ENCODE measurements around the gene FEZ2.

FEZ2 gene

GRCh38 chr2:36561237-36561944, 36.6 kb downstream of the FEZ2 start:
- Histone ChIP-seq H3K27ac (ENCODE audit: low read depth, low read length) (peak overlapping the region; percentile 73), H3K9me3 (ENCODE audit: insufficient read depth, low read depth, low read length) (no peaks in the 10 kb centered on the region), H3K4me1 (ENCODE audit: insufficient read depth, low read length) (peaks cover 57% of the 10 kb centered on the region), H3K4me3 (ENCODE audit: low read length) (no peak overlapping the region), H3K9ac (ENCODE audit: low read depth, low read length) (peak overlapping the region; percentile 9; the same call in 1 of the 2 replicates), H3K27me3 (ENCODE audit: insufficient read depth, low read length) (no peaks in the 10 kb centered on the region), H3K36me3 (ENCODE audit: insufficient read depth, low read length) (peaks cover 15% of the 10 kb centered on the region)
- 67% methylated on average over 7 of the region's 8 CpGs for WGBS

- Histone ChIP-seq H3K27ac (ENCODE audit: low read depth, low read length) (peak overlapping the region; percentile 73), H3K4me1 (ENCODE audit: insufficient read depth, low read length) (peaks cover 57% of the 10 kb centered on the region)
- WGBS = 96% methylated on average over 5 of the region's 5 CpGs
These were observed 37.2 kb downstream of the FEZ2 start for GRCh38 chr2:36560726-36561125.

GRCh38 chr2:36559221-36559942, 38.6 kb downstream of the FEZ2 start:
- no peaks in the 10 kb centered on the region for H3K9me3 ChIP-seq (ENCODE audit: insufficient read depth, low read depth, low read length)
- peaks cover 53% of the 10 kb centered on the region for H3K4me1 ChIP-seq (ENCODE audit: insufficient read depth, low read length)
- peaks cover 31% of the 10 kb centered on the region for H3K36me3 ChIP-seq (ENCODE audit: insufficient read depth, low read length)
- H3K27ac ChIP-seq (ENCODE audit: low read depth, low read length) = peak overlapping the region; percentile 6; the same call in 1 of the 2 replicates
- WGBS = 78% methylated on average over 11 of the region's 11 CpGs
- no peak overlapping the region for H3K4me3 ChIP-seq (ENCODE audit: low read length)
- H3K9ac ChIP-seq (ENCODE audit: low read depth, low read length) = no peak overlapping the region
- no peaks in the 10 kb centered on the region for H3K27me3 ChIP-seq (ENCODE audit: insufficient read depth, low read length)

More at GRCh38 chr2:36560726-36561125, 37.2 kb downstream of the FEZ2 start:
- H3K9ac ChIP-seq (ENCODE audit: low read depth, low read length) = no peak overlapping the region; the same call in 1 of the 2 replicates
- H3K27me3 ChIP-seq (ENCODE audit: insufficient read depth, low read length) = no peaks in the 10 kb centered on the region
- no peak overlapping the region for H3K4me3 ChIP-seq (ENCODE audit: low read length)
- no peaks in the 10 kb centered on the region for H3K9me3 ChIP-seq (ENCODE audit: insufficient read depth, low read depth, low read length)
- H3K36me3 ChIP-seq (ENCODE audit: insufficient read depth, low read length) = peaks cover 18% of the 10 kb centered on the region

- Histone ChIP-seq H3K9ac (ENCODE audit: low read depth, low read length) (no peak overlapping the region), H3K4me3 (ENCODE audit: low read length) (no peak overlapping the region), H3K9me3 (ENCODE audit: insufficient read depth, low read depth, low read length) (no peaks in the 10 kb centered on the region), H3K27ac (ENCODE audit: low read depth, low read length) (no peak overlapping the region), H3K4me1 (ENCODE audit: insufficient read depth, low read length) (peaks cover 29% of the 10 kb centered on the region), H3K27me3 (ENCODE audit: insufficient read depth, low read length) (no peaks in the 10 kb centered on the region), H3K36me3 (ENCODE audit: insufficient read depth, low read length) (peaks cover 53% of the 10 kb centered on the region)
- WGBS = 90% methylated on average over 1 of the region's 1 CpG
These were observed 41.1 kb downstream of the FEZ2 start for GRCh38 chr2:36556842-36557241.

- Histone ChIP-seq H3K4me1 (ENCODE audit: insufficient read depth, low read length) (peaks cover 19% of the 10 kb centered on the region), H3K36me3 (ENCODE audit: insufficient read depth, low read length) (peaks cover 62% of the 10 kb centered on the region), H3K27ac (ENCODE audit: low read depth, low read length) (no peak overlapping the region), H3K27me3 (ENCODE audit: insufficient read depth, low read length) (no peaks in the 10 kb centered on the region), H3K4me3 (ENCODE audit: low read length) (no peak overlapping the region), H3K9me3 (ENCODE audit: insufficient read depth, low read depth, low read length) (no peaks in the 10 kb centered on the region), H3K9ac (ENCODE audit: low read depth, low read length) (no peak overlapping the region)
- WGBS = 98% methylated on average over 2 of the region's 3 CpGs
These were observed 42.2 kb downstream of the FEZ2 start for GRCh38 chr2:36555789-36556188.

GRCh38 chr2:36554531-36554930, 43.4 kb downstream of the FEZ2 start:
- Histone ChIP-seq H3K4me1 (ENCODE audit: insufficient read depth, low read length) (peaks cover 6% of the 10 kb centered on the region; the same call in 1 of the 2 replicates), H3K4me3 (ENCODE audit: low read length) (no peak overlapping the region), H3K36me3 (ENCODE audit: insufficient read depth, low read length) (peaks cover 69% of the 10 kb centered on the region), H3K9me3 (ENCODE audit: insufficient read depth, low read depth, low read length) (no peaks in the 10 kb centered on the region), H3K27ac (ENCODE audit: low read depth, low read length) (no peak overlapping the region), H3K27me3 (ENCODE audit: insufficient read depth, low read length) (no peaks in the 10 kb centered on the region), H3K9ac (ENCODE audit: low read depth, low read length) (no peak overlapping the region)
- WGBS = 100% methylated on average over 1 of the region's 1 CpG

- Histone ChIP-seq H3K9ac (ENCODE audit: low read depth, low read length) (no peak overlapping the region), H3K4me3 (ENCODE audit: low read length) (no peak overlapping the region), H3K27ac (ENCODE audit: low read depth, low read length) (no peak overlapping the region), H3K36me3 (ENCODE audit: insufficient read depth, low read length) (peaks cover 72% of the 10 kb centered on the region), H3K4me1 (ENCODE audit: insufficient read depth, low read length) (no peaks in the 10 kb centered on the region), H3K27me3 (ENCODE audit: insufficient read depth, low read length) (no peaks in the 10 kb centered on the region), H3K9me3 (ENCODE audit: insufficient read depth, low read depth, low read length) (no peaks in the 10 kb centered on the region)
- 65% methylated on average over 3 of the region's 4 CpGs for WGBS
These were observed 44.3 kb downstream of the FEZ2 start for GRCh38 chr2:36553683-36554082.

GRCh38 chr2:36550006-36550405, 48.0 kb downstream of the FEZ2 start:
- Histone ChIP-seq H3K27ac (ENCODE audit: low read depth, low read length) (no peak overlapping the region), H3K9ac (ENCODE audit: low read depth, low read length) (no peak overlapping the region), H3K9me3 (ENCODE audit: insufficient read depth, low read depth, low read length) (no peaks in the 10 kb centered on the region), H3K4me3 (ENCODE audit: low read length) (no peak overlapping the region), H3K4me1 (ENCODE audit: insufficient read depth, low read length) (no peaks in the 10 kb centered on the region), H3K27me3 (ENCODE audit: insufficient read depth, low read length) (no peaks in the 10 kb centered on the region), H3K36me3 (ENCODE audit: insufficient read depth, low read length) (peaks cover 96% of the 10 kb centered on the region)
- WGBS = 100% methylated on average over 5 of the region's 5 CpGs

GRCh38 chr2:36549165-36549574, 48.8 kb downstream of the FEZ2 start:
- WGBS = 87% methylated on average over 7 of the region's 7 CpGs
- no peak overlapping the region for H3K27ac ChIP-seq (ENCODE audit: low read depth, low read length)

GRCh38 chr2:36547906-36548305, 50.1 kb downstream of the FEZ2 start:
- Histone ChIP-seq H3K9ac (ENCODE audit: low read depth, low read length) (no peak overlapping the region), H3K27ac (ENCODE audit: low read depth, low read length) (no peak overlapping the region), H3K27me3 (ENCODE audit: insufficient read depth, low read length) (no peaks in the 10 kb centered on the region), H3K36me3 (ENCODE audit: insufficient read depth, low read length) (peaks cover 99% of the 10 kb centered on the region), H3K9me3 (ENCODE audit: insufficient read depth, low read depth, low read length) (no peaks in the 10 kb centered on the region), H3K4me1 (ENCODE audit: insufficient read depth, low read length) (no peaks in the 10 kb centered on the region), H3K4me3 (ENCODE audit: low read length) (no peak overlapping the region)
- WGBS = 95% methylated on average over 3 of the region's 3 CpGs

More at GRCh38 chr2:36549165-36549574, 48.8 kb downstream of the FEZ2 start:
- Histone ChIP-seq H3K4me3 (ENCODE audit: low read length) (no peak overlapping the region), H3K4me1 (ENCODE audit: insufficient read depth, low read length) (no peaks in the 10 kb centered on the region), H3K36me3 (ENCODE audit: insufficient read depth, low read length) (peaks cover 96% of the 10 kb centered on the region), H3K9ac (ENCODE audit: low read depth, low read length) (no peak overlapping the region), H3K9me3 (ENCODE audit: insufficient read depth, low read depth, low read length) (no peaks in the 10 kb centered on the region), H3K27me3 (ENCODE audit: insufficient read depth, low read length) (no peaks in the 10 kb centered on the region)

- H3K27ac ChIP-seq (ENCODE audit: low read depth, low read length) = no peak overlapping the region
- no peak overlapping the region for H3K9ac ChIP-seq (ENCODE audit: low read depth, low read length)
- H3K27me3 ChIP-seq (ENCODE audit: insufficient read depth, low read length) = no peaks in the 10 kb centered on the region
- no peaks in the 10 kb centered on the region for H3K4me1 ChIP-seq (ENCODE audit: insufficient read depth, low read length)
- H3K9me3 ChIP-seq (ENCODE audit: insufficient read depth, low read depth, low read length) = no peaks in the 10 kb centered on the region
- H3K36me3 ChIP-seq (ENCODE audit: insufficient read depth, low read length) = peaks cover 98% of the 10 kb centered on the region
- H3K4me3 ChIP-seq (ENCODE audit: low read length) = no peak overlapping the region
- no CpG with 5 or more reads among the region's 1 CpG for WGBS
These were observed 52.0 kb downstream of the FEZ2 start for GRCh38 chr2:36545871-36546416.

All from HUES64 (cell line).